Activated naive CD8-positive, alpha-beta T cell treated with anti-CD3 and anti-CD28 coated beads, Interleukin-2, amount 10 ng/mL, durations not matched to agents 7 days and 5 days (primary cell): Measurements from ENCODE around the gene FARS2. TPM values are rescaled to one million over a fixed set of nuclear protein-coding genes. Genes with fewer than 3 reads are reported as not detected.

ENCODE experiments used
- ATAC-seq: fragments of 150-1000 bp; cut with Tn5 transposase; one replicate; pipeline ENCODE4 v1.10.0; 2021; ENCODE audit warnings: low read depth, moderate library complexity
- POLR2A ChIA-PET: fragments of 350-600 bp; sonication (Branson Sonifier 250); formaldehyde crosslinking; loops from one replicate; lab custom pipeline; 2021; ENCODE audit warnings: antibody characterized with exemption; lab: Charles Lee
- DNase-seq: peaks from one replicate; pipeline ENCODE4 v3.0.0; 2021
- H3K27ac Mint-ChIP-seq: one replicate; pipeline ENCODE4 v1.8.0; 2022; ENCODE audit warnings: mild to moderate bottlenecking, mixed read lengths
- H3K27me3 Mint-ChIP-seq: one replicate; pipeline ENCODE4 v1.8.0; 2022; ENCODE audit warnings: mild to moderate bottlenecking, moderate library complexity, mixed read lengths
- H3K36me3 Mint-ChIP-seq: one replicate; pipeline ENCODE4 v1.8.0; 2021; ENCODE audit warnings: mild to moderate bottlenecking, mixed read lengths
- H3K4me1 Mint-ChIP-seq: one replicate; pipeline ENCODE4 v1.8.0; 2021; ENCODE audit warnings: mixed read lengths
- H3K4me3 Mint-ChIP-seq: one replicate; pipeline ENCODE4 v1.8.0; 2022; ENCODE audit warnings: mild to moderate bottlenecking, moderate library complexity, mixed read lengths
- H3K9me3 Mint-ChIP-seq: one replicate; pipeline ENCODE4 v1.8.0; 2021; ENCODE audit warnings: mixed read lengths
- total RNA-seq, 2 experiments: library from RNA; stranded (reverse); gene quantifications; one replicate each; pipeline ENCODE4 v1.2.3, GENCODE V29; 2021

The FARS2 gene
- total RNA-seq, 2 experiments from 2014 or later, result 15.5 to 18.4 TPM

GRCh38 chr6:5763871-5764270, 502.6 kb downstream of the FARS2 start:
- H3K27me3 Mint-ChIP-seq, result no peaks in the 10 kb centered on the region
- no peak overlapping the region for H3K27ac Mint-ChIP-seq
- peaks cover 1% of the 10 kb centered on the region for H3K4me1 Mint-ChIP-seq
- peaks cover 12% of the 10 kb centered on the region for H3K36me3 Mint-ChIP-seq
- POLR2A ChIA-PET, result interaction anchor here (0.7 kb wide), 1 partner anchor 198 kb away, joined by 3 read pairs; no protein-coding TSS in a partner anchor
- no peak overlapping the region for H3K4me3 Mint-ChIP-seq
- DNase-seq (no peak), ATAC-seq (no peak)
- peaks cover 2% of the 10 kb centered on the region for H3K9me3 Mint-ChIP-seq

- H3K27me3 Mint-ChIP-seq, result no peaks in the 10 kb centered on the region
- peaks cover 1% of the 10 kb centered on the region for H3K4me1 Mint-ChIP-seq
- ATAC-seq (no peak), DNase-seq (no peak)
- H3K36me3 Mint-ChIP-seq, result peaks cover 13% of the 10 kb centered on the region
- H3K9me3 Mint-ChIP-seq, result peaks cover 4% of the 10 kb centered on the region
- H3K27ac Mint-ChIP-seq, result no peak overlapping the region
- POLR2A ChIA-PET, result no interaction called here
- H3K4me3 Mint-ChIP-seq, result no peak overlapping the region
These were observed 503.2 kb downstream of the FARS2 start for GRCh38 chr6:5764401-5764955.

GRCh38 chr6:5765141-5765760, 503.9 kb downstream of the FARS2 start:
- DNase-seq (no peak), ATAC-seq (no peak)
- Mint-ChIP-seq H3K27ac (no peak overlapping the region), H3K27me3 (no peaks in the 10 kb centered on the region), H3K36me3 (peaks cover 13% of the 10 kb centered on the region), H3K9me3 (peaks cover 4% of the 10 kb centered on the region), H3K4me3 (no peak overlapping the region), H3K4me1 (peaks cover 2% of the 10 kb centered on the region)
- POLR2A ChIA-PET, result no interaction called here

GRCh38 chr6:5766260-5766659, 504.9 kb downstream of the FARS2 start:
- H3K27ac Mint-ChIP-seq, result no peak overlapping the region
- POLR2A ChIA-PET, result no interaction called here

GRCh38 chr6:5767471-5767870, 506.2 kb downstream of the FARS2 start:
- Mint-ChIP-seq H3K4me3 (no peak overlapping the region), H3K27ac (no peak overlapping the region), H3K9me3 (peaks cover 4% of the 10 kb centered on the region), H3K4me1 (peaks cover 1% of the 10 kb centered on the region), H3K36me3 (peaks cover 12% of the 10 kb centered on the region), H3K27me3 (no peaks in the 10 kb centered on the region)
- no peak for DNase-seq
- ATAC-seq, result no peak
- POLR2A ChIA-PET, result no interaction called here

More at GRCh38 chr6:5766260-5766659, 504.9 kb downstream of the FARS2 start:
- DNase-seq (no peak), ATAC-seq (no peak)
- H3K27me3 Mint-ChIP-seq, result no peaks in the 10 kb centered on the region
- H3K4me3 Mint-ChIP-seq, result no peak overlapping the region
- H3K4me1 Mint-ChIP-seq, result peaks cover 3% of the 10 kb centered on the region
- peaks cover 4% of the 10 kb centered on the region for H3K9me3 Mint-ChIP-seq
- H3K36me3 Mint-ChIP-seq, result peaks cover 12% of the 10 kb centered on the region

- Mint-ChIP-seq H3K36me3 (peaks cover 12% of the 10 kb centered on the region), H3K9me3 (peaks cover 4% of the 10 kb centered on the region), H3K4me3 (no peak overlapping the region), H3K27me3 (no peaks in the 10 kb centered on the region), H3K4me1 (peaks cover 1% of the 10 kb centered on the region), H3K27ac (no peak overlapping the region)
- no peak for ATAC-seq
- POLR2A ChIA-PET, result no interaction called here
- DNase-seq, result no peak
These were observed 509.9 kb downstream of the FARS2 start for GRCh38 chr6:5771211-5771610.

GRCh38 chr6:5771759-5772390, 510.6 kb downstream of the FARS2 start:
- Mint-ChIP-seq H3K9me3 (peaks cover 4% of the 10 kb centered on the region), H3K27ac (no peak overlapping the region), H3K4me1 (peaks cover 1% of the 10 kb centered on the region), H3K27me3 (no peaks in the 10 kb centered on the region), H3K4me3 (no peak overlapping the region), H3K36me3 (peaks cover 12% of the 10 kb centered on the region)
- ATAC-seq (no peak), DNase-seq (no peak)
- POLR2A ChIA-PET, result no interaction called here

GRCh38 chr6:5772408-5773120, 511.3 kb downstream of the FARS2 start:
- Mint-ChIP-seq H3K4me3 (no peak overlapping the region), H3K27ac (no peak overlapping the region), H3K4me1 (peaks cover 1% of the 10 kb centered on the region), H3K9me3 (peaks cover 4% of the 10 kb centered on the region), H3K27me3 (no peaks in the 10 kb centered on the region), H3K36me3 (peaks cover 9% of the 10 kb centered on the region)
- POLR2A ChIA-PET, result no interaction called here
- no peak for ATAC-seq
- no peak for DNase-seq

GRCh38 chr6:5776104-5776503, 514.8 kb downstream of the FARS2 start:
- POLR2A ChIA-PET, result no interaction called here
- H3K4me1 Mint-ChIP-seq, result no peaks in the 10 kb centered on the region
- no peak for ATAC-seq

GRCh38 chr6:5776706-5777390, 515.5 kb downstream of the FARS2 start:
- no peaks in the 10 kb centered on the region for H3K4me1 Mint-ChIP-seq
- ATAC-seq, result no peak
- H3K36me3 Mint-ChIP-seq, result no peaks in the 10 kb centered on the region
- no peaks in the 10 kb centered on the region for H3K27me3 Mint-ChIP-seq
- DNase-seq, result no peak
- H3K4me3 Mint-ChIP-seq, result no peak overlapping the region
- POLR2A ChIA-PET, result no interaction called here
- no peak overlapping the region for H3K27ac Mint-ChIP-seq
- H3K9me3 Mint-ChIP-seq, result no peaks in the 10 kb centered on the region

More at GRCh38 chr6:5776104-5776503, 514.8 kb downstream of the FARS2 start:
- no peak for DNase-seq
- no peak overlapping the region for H3K4me3 Mint-ChIP-seq
- no peaks in the 10 kb centered on the region for H3K27me3 Mint-ChIP-seq
- H3K36me3 Mint-ChIP-seq, result no peaks in the 10 kb centered on the region
- no peak overlapping the region for H3K27ac Mint-ChIP-seq
- no peaks in the 10 kb centered on the region for H3K9me3 Mint-ChIP-seq

GRCh38 chr6:5778317-5778857, 517.1 kb downstream of the FARS2 start:
- H3K36me3 Mint-ChIP-seq, result no peaks in the 10 kb centered on the region
- H3K27me3 Mint-ChIP-seq, result no peaks in the 10 kb centered on the region
- no peak overlapping the region for H3K4me3 Mint-ChIP-seq
- H3K27ac Mint-ChIP-seq, result no peak overlapping the region
- ATAC-seq (no peak), DNase-seq (no peak)
- H3K4me1 Mint-ChIP-seq, result no peaks in the 10 kb centered on the region
- no peaks in the 10 kb centered on the region for H3K9me3 Mint-ChIP-seq
- POLR2A ChIA-PET, result no interaction called here

- POLR2A ChIA-PET, result no interaction called here
- Mint-ChIP-seq H3K4me1 (no peaks in the 10 kb centered on the region), H3K27me3 (no peaks in the 10 kb centered on the region), H3K9me3 (no peaks in the 10 kb centered on the region), H3K27ac (no peak overlapping the region), H3K4me3 (no peak overlapping the region), H3K36me3 (no peaks in the 10 kb centered on the region)
- no peak for DNase-seq
- no peak for ATAC-seq
These were observed 517.6 kb downstream of the FARS2 start for GRCh38 chr6:5778906-5779305.

GRCh38 chr6:5781019-5781418, 519.7 kb downstream of the FARS2 start:
- no peak overlapping the region for H3K4me3 Mint-ChIP-seq
- no peaks in the 10 kb centered on the region for H3K4me1 Mint-ChIP-seq
- H3K27ac Mint-ChIP-seq, result no peak overlapping the region
- ATAC-seq (no peak), DNase-seq (no peak)
- H3K9me3 Mint-ChIP-seq, result no peaks in the 10 kb centered on the region
- POLR2A ChIA-PET, result no interaction called here
- no peaks in the 10 kb centered on the region for H3K27me3 Mint-ChIP-seq
- no peaks in the 10 kb centered on the region for H3K36me3 Mint-ChIP-seq
